ENCODE measurements around the gene TGDS.

The TGDS gene

GRCh38 chr13:94546061-94546839 is 49.7 kb downstream of the TGDS start:
- TF ChIP-seq SPI1 (IDR thresholded peaks at IDR 0.05; ENCODE audit: borderline replicate concordance, low read depth): no peak
- Histone ChIP-seq H3K27me3 (ENCODE audit: insufficient read depth, poor library complexity, severe bottlenecking) (no peaks in the 10 kb centered on the region), H3K27ac (replicated peaks) (no peak overlapping the region), H3K4me3 (replicated peaks; ENCODE audit: insufficient read depth, low read length) (no peak overlapping the region)
- DNase-seq (ENCODE audit: low read depth in 1 of 2, low spot score in 1 of 2): no peak

GRCh38 chr13:94544922-94545321 is 51.0 kb downstream of the TGDS start:
- TF ChIP-seq POLR2AphosphoS5 (IDR thresholded peaks at IDR 0.05; ENCODE audit: low read depth) (no peak), GABPA (IDR thresholded peaks at IDR 0.05; ENCODE audit: low read depth) (no peak), REST (IDR thresholded peaks at IDR 0.05; ENCODE audit: insufficient replicate concordance, low read depth) (no peak), CTCF (IDR thresholded peaks at IDR 0.05; ENCODE audit: insufficient read depth, low read length) (no peak), SPI1 (IDR thresholded peaks at IDR 0.05; ENCODE audit: borderline replicate concordance, low read depth) (no peak)
- no peak for DNase-seq (ENCODE audit: low read depth in 1 of 2, low spot score in 1 of 2)
- Histone ChIP-seq H3K27me3 (ENCODE audit: insufficient read depth, poor library complexity, severe bottlenecking) (no peaks in the 10 kb centered on the region), H3K4me3 (replicated peaks; ENCODE audit: insufficient read depth, low read length) (no peak overlapping the region), H3K27ac (replicated peaks) (no peak overlapping the region)

- Histone ChIP-seq H3K4me3 (replicated peaks; ENCODE audit: insufficient read depth, low read length) (no peak overlapping the region), H3K27me3 (ENCODE audit: insufficient read depth, poor library complexity, severe bottlenecking) (no peaks in the 10 kb centered on the region), H3K27ac (replicated peaks) (no peak overlapping the region)
- no peak for DNase-seq (ENCODE audit: low read depth in 1 of 2, low spot score in 1 of 2)
- TF ChIP-seq GABPA (IDR thresholded peaks at IDR 0.05; ENCODE audit: low read depth) (no peak), REST (IDR thresholded peaks at IDR 0.05; ENCODE audit: insufficient replicate concordance, low read depth) (no peak), SPI1 (IDR thresholded peaks at IDR 0.05; ENCODE audit: borderline replicate concordance, low read depth) (no peak), POLR2AphosphoS5 (IDR thresholded peaks at IDR 0.05; ENCODE audit: low read depth) (no peak), CTCF (IDR thresholded peaks at IDR 0.05; ENCODE audit: insufficient read depth, low read length) (no peak)
These were observed 53.0 kb downstream of the TGDS start for GRCh38 chr13:94542917-94543316.

- no peak overlapping the region for H3K4me3 ChIP-seq (replicated peaks; ENCODE audit: insufficient read depth, low read length)
- no peak for TF ChIP-seq CTCF (IDR thresholded peaks at IDR 0.05; ENCODE audit: insufficient read depth, low read length)
- TF ChIP-seq REST (IDR thresholded peaks at IDR 0.05; ENCODE audit: insufficient replicate concordance, low read depth): no peak
- TF ChIP-seq POLR2AphosphoS5 (IDR thresholded peaks at IDR 0.05; ENCODE audit: low read depth): no peak
- no peak for TF ChIP-seq GABPA (IDR thresholded peaks at IDR 0.05; ENCODE audit: low read depth)
- no peak for TF ChIP-seq SPI1 (IDR thresholded peaks at IDR 0.05; ENCODE audit: borderline replicate concordance, low read depth)
- no peak overlapping the region for H3K27ac ChIP-seq (replicated peaks)
- H3K27me3 ChIP-seq (ENCODE audit: insufficient read depth, poor library complexity, severe bottlenecking): peaks cover 3% of the 10 kb centered on the region
- DNase-seq (ENCODE audit: low read depth in 1 of 2, low spot score in 1 of 2): no peak
These were observed 58.0 kb downstream of the TGDS start for GRCh38 chr13:94537740-94538630.
